Breast epithelium (tissue), 3 donors: ENCODE measurements around the gene SYT7.

Source experiments
- CTCF ChIP-seq, 3 donors: fragments of 450-650 bp; IDR thresholded peaks; one replicate each; pipeline ENCODE4 v1.5.1; 2016 to 2017; ENCODE audit warnings: antibody characterized with exemption in 3 of 3, mild to moderate bottlenecking in 3 of 3, moderate library complexity in 3 of 3
- POLR2A ChIP-seq: fragments of 450-650 bp; IDR thresholded peaks from one replicate; pipeline ENCODE4 v1.6.1; 2016; ENCODE audit warnings: antibody characterized with exemption, mild to moderate bottlenecking, moderate library complexity

GRCh38 chr11:61507012-61507768 is 73.7 kb downstream of the SYT7 start:
- TF ChIP-seq CTCF (IDR thresholded peaks at IDR 0.05) (no peak), POLR2A (no peak)
